ENCODE results near the gene PDF. TPM values are rescaled to one million over a fixed set of nuclear protein-coding genes. Genes with fewer than 3 reads are reported as not detected.

PDF gene
- total and polyA plus RNA-seq, 2 donors (not counting 1 experiment from before 2014, with no cell fraction given) = 8.7 to 14.4 TPM

GRCh38 chr16:69318911-69319289 lies 11.5 kb downstream of the PDF start:
- Histone ChIP-seq H3K9ac (ENCODE audit: insufficient read depth, low read length) (no peak overlapping the region), H3K4me3 (replicated peaks in 1 of 4; ENCODE audit: control extremely low read depth in 1 of 4, insufficient read depth in 1 of 4, low read depth in 3 of 4, low read length in 4 of 4) (no peak overlapping the region), H3K79me2 (ENCODE audit: control insufficient read depth, insufficient read depth, low read length) (peaks cover 28% of the 10 kb centered on the region), H3K27me3 (ENCODE audit: control insufficient read depth, insufficient read depth, low read length) (no peaks in the 10 kb centered on the region), H3K9me3 (ENCODE audit: control insufficient read depth, insufficient read depth, low read depth, low read length) (no peaks in the 10 kb centered on the region), H2AFZ (ENCODE audit: low read length) (no peak overlapping the region), H4K20me1 (ENCODE audit: control insufficient read depth, extremely low read depth, insufficient read depth, low read length) (no peaks in the 10 kb centered on the region), H3K4me1 (ENCODE audit: control insufficient read depth, extremely low read depth, insufficient read depth, low read length) (no peaks in the 10 kb centered on the region), H3K36me3 (ENCODE audit: control insufficient read depth, insufficient read depth, low read length) (peaks cover 51% of the 10 kb centered on the region), H3K27ac (ENCODE audit: insufficient read depth, low read length) (no peak overlapping the region), H3K4me2 (ENCODE audit: extremely low read depth, insufficient read depth, low read length) (no peak overlapping the region)
- TF ChIP-seq, protein P1, sequence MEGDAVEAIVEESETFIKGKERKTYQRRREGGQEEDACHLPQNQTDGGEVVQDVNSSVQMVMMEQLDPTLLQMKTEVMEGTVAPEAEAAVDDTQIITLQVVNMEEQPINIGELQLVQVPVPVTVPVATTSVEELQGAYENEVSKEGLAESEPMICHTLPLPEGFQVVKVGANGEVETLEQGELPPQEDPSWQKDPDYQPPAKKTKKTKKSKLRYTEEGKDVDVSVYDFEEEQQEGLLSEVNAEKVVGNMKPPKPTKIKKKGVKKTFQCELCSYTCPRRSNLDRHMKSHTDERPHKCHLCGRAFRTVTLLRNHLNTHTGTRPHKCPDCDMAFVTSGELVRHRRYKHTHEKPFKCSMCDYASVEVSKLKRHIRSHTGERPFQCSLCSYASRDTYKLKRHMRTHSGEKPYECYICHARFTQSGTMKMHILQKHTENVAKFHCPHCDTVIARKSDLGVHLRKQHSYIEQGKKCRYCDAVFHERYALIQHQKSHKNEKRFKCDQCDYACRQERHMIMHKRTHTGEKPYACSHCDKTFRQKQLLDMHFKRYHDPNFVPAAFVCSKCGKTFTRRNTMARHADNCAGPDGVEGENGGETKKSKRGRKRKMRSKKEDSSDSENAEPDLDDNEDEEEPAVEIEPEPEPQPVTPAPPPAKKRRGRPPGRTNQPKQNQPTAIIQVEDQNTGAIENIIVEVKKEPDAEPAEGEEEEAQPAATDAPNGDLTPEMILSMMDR (conservative IDR thresholded peaks at IDR 0.05 in 1 of 2, IDR thresholded peaks at IDR 0.05 in 1 of 2; ENCODE audit: low read depth in 1 of 2, low read length in 2 of 2) = no peak
- TF ChIP-seq EZH2 (IDR thresholded peaks at IDR 0.05; ENCODE audit: low read length, missing control alignments) = no peak
- no peak for DNase-seq (ENCODE audit: low read depth in 2 of 2)

- H3K9me3 ChIP-seq (ENCODE audit: control insufficient read depth, insufficient read depth, low read depth, low read length) = no peaks in the 10 kb centered on the region
- H3K79me2 ChIP-seq (ENCODE audit: control insufficient read depth, insufficient read depth, low read length) = peaks cover 31% of the 10 kb centered on the region
- no peaks in the 10 kb centered on the region for H3K4me1 ChIP-seq (ENCODE audit: control insufficient read depth, extremely low read depth, insufficient read depth, low read length)
- no peaks in the 10 kb centered on the region for H3K27me3 ChIP-seq (ENCODE audit: control insufficient read depth, insufficient read depth, low read length)
- no peak for DNase-seq (ENCODE audit: low read depth in 2 of 2)
- H3K27ac ChIP-seq (ENCODE audit: insufficient read depth, low read length) = no peak overlapping the region
- H3K36me3 ChIP-seq (ENCODE audit: control insufficient read depth, insufficient read depth, low read length) = peaks cover 49% of the 10 kb centered on the region
- H3K9ac ChIP-seq (ENCODE audit: insufficient read depth, low read length) = no peak overlapping the region
- no peaks in the 10 kb centered on the region for H4K20me1 ChIP-seq (ENCODE audit: control insufficient read depth, extremely low read depth, insufficient read depth, low read length)
- H2AFZ ChIP-seq (ENCODE audit: low read length) = no peak overlapping the region
- TF ChIP-seq, protein P1 (conservative IDR thresholded peaks at IDR 0.05 in 1 of 2, IDR thresholded peaks at IDR 0.05 in 1 of 2; ENCODE audit: low read depth in 1 of 2, low read length in 2 of 2) = no peak
- TF ChIP-seq EZH2 (IDR thresholded peaks at IDR 0.05; ENCODE audit: low read length, missing control alignments) = no peak
- no peak overlapping the region for H3K4me3 ChIP-seq (replicated peaks in 1 of 4; ENCODE audit: control extremely low read depth in 1 of 4, insufficient read depth in 1 of 4, low read depth in 3 of 4, low read length in 4 of 4)
- no peak overlapping the region for H3K4me2 ChIP-seq (ENCODE audit: extremely low read depth, insufficient read depth, low read length)
Measured at GRCh38 chr16:69318177-69318910, 12.0 kb downstream of the PDF start.

- TF ChIP-seq, protein P1 (conservative IDR thresholded peaks at IDR 0.05 in 1 of 2, IDR thresholded peaks at IDR 0.05 in 1 of 2; ENCODE audit: low read depth in 1 of 2, low read length in 2 of 2) = no peak
- no peak for TF ChIP-seq EZH2 (IDR thresholded peaks at IDR 0.05; ENCODE audit: low read length, missing control alignments)
- peaks cover 38% of the 10 kb centered on the region for H3K79me2 ChIP-seq (ENCODE audit: control insufficient read depth, insufficient read depth, low read length)
- H3K36me3 ChIP-seq (ENCODE audit: control insufficient read depth, insufficient read depth, low read length) = peaks cover 39% of the 10 kb centered on the region
- H3K4me3 ChIP-seq (replicated peaks in 1 of 4; ENCODE audit: control extremely low read depth in 1 of 4, insufficient read depth in 1 of 4, low read depth in 3 of 4, low read length in 4 of 4) = no peak overlapping the region
- H3K9ac ChIP-seq (ENCODE audit: insufficient read depth, low read length) = no peak overlapping the region
- H4K20me1 ChIP-seq (ENCODE audit: control insufficient read depth, extremely low read depth, insufficient read depth, low read length) = no peaks in the 10 kb centered on the region
- H3K4me1 ChIP-seq (ENCODE audit: control insufficient read depth, extremely low read depth, insufficient read depth, low read length) = no peaks in the 10 kb centered on the region
- H3K9me3 ChIP-seq (ENCODE audit: control insufficient read depth, insufficient read depth, low read depth, low read length) = no peaks in the 10 kb centered on the region
- no peak overlapping the region for H3K4me2 ChIP-seq (ENCODE audit: extremely low read depth, insufficient read depth, low read length)
- no peaks in the 10 kb centered on the region for H3K27me3 ChIP-seq (ENCODE audit: control insufficient read depth, insufficient read depth, low read length)
- no peak for DNase-seq (ENCODE audit: low read depth in 2 of 2)
- no peak overlapping the region for H2AFZ ChIP-seq (ENCODE audit: low read length)
- no peak overlapping the region for H3K27ac ChIP-seq (ENCODE audit: insufficient read depth, low read length)
Measured at GRCh38 chr16:69316595-69317034, 13.8 kb downstream of the PDF start.

Measured in fibroblast of lung (primary cell).